Stomach (tissue), 4 donors: ENCODE measurements around the gene GNAI1.

Experiments
- CTCF ChIP-seq, 7 experiments: fragments of 450-650 bp in 4 of 7; fragments of 200-600 bp in 3 of 7; sonication (generic) in 3 of 7; IDR thresholded peaks; one replicate each; pipeline ENCODE4 v1.5.1; 2016 to 2019; ENCODE audit warnings: antibody characterized with exemption in 7 of 7, control low read depth in 2 of 7, mild to moderate bottlenecking in 1 of 7
- EP300 ChIP-seq: sonication (generic); formaldehyde crosslinking; IDR thresholded peaks from one replicate; pipeline ENCODE4 v1.6.1; 2017; ENCODE audit warnings: antibody characterized with exemption
- POLR2A ChIP-seq, 4 donors: fragments of 450-650 bp; IDR thresholded peaks; one replicate each; pipeline ENCODE4 v1.6.1; 2016; ENCODE audit warnings: antibody characterized with exemption in 4 of 4, control low read depth in 2 of 4, mild to moderate bottlenecking in 1 of 4, moderate library complexity in 1 of 4
- POLR2AphosphoS5 ChIP-seq, 3 donors: sonication (generic); formaldehyde crosslinking; IDR thresholded peaks; one replicate each; pipeline ENCODE4 v1.6.1; 2016; ENCODE audit warnings: antibody characterized with exemption in 3 of 3

- TF ChIP-seq CTCF (IDR thresholded peaks at IDR 0.05), result no peak
- TF ChIP-seq EP300, result no peak
- no peak for TF ChIP-seq POLR2AphosphoS5 (IDR thresholded peaks at IDR 0.05)
- no peak for TF ChIP-seq POLR2A (IDR thresholded peaks at IDR 0.05)
These were observed 28.0 kb upstream of the GNAI1 start for GRCh38 chr7:80106498-80107113.
